Right lobe of liver (tissue), 6 donors: ENCODE data around the gene PDK3. TPM values are rescaled to one million over a fixed set of nuclear protein-coding genes. Genes with fewer than 3 reads are reported as not detected.

ENCODE experiments used
- ATAC-seq, 4 donors: fragments of 200-7000 bp; cut with Tn5 transposase; one replicate each; pipeline ENCODE4 v1.9.1; 2020; ENCODE audit warnings: mild to moderate bottlenecking in 4 of 4, moderate library complexity in 4 of 4
- DNase-seq, 3 donors: peaks; one replicate each; pipeline ENCODE4 v3.0.0-alpha.2; 2020
- H3K27ac ChIP-seq, 3 donors: fragments of 200-600 bp; one replicate each; pipeline ENCODE4 v1.8.0; 2022
- H3K27me3 ChIP-seq, 2 donors: fragments of 200-600 bp; one replicate each; pipeline ENCODE4 v1.8.0; 2022
- H3K36me3 ChIP-seq, 4 donors: fragments of 200-600 bp; sonication (generic) in 1 of 4; one replicate each; pipeline versions ENCODE4 v1.5.1 to v1.8.0; 2017 to 2022; ENCODE audit warnings: control low read depth in 1 of 4
- H3K4me1 ChIP-seq, 4 donors: fragments of 200-600 bp; sonication (generic) in 1 of 4; one replicate each; pipeline versions ENCODE4 v1.5.1 to v1.8.0; 2017 to 2022; ENCODE audit warnings: control low read depth in 1 of 4
- H3K4me3 ChIP-seq, 3 donors: fragments of 200-600 bp; one replicate each; pipeline ENCODE4 v1.8.0; 2022
- H3K9me3 ChIP-seq, 4 donors: fragments of 200-600 bp; sonication (generic) in 1 of 4; one replicate each; pipeline versions ENCODE4 v1.5.1 to v1.8.0; 2017 to 2022; ENCODE audit warnings: control low read depth in 1 of 4
- POLR2A ChIP-seq: fragments of 450-650 bp; IDR thresholded peaks from one replicate; pipeline ENCODE4 v1.6.1; 2017; ENCODE audit warnings: antibody characterized with exemption, mild to moderate bottlenecking
- WGBS: methylation state at CpG from one replicate; pipeline ENCODE4 v1.1.6; 2018; ENCODE audit warnings: low coverage, low lambda C conversion rate; ENCODE audit not compliant: insufficient coverage; ENCODE audit errors: missing lambda C conversion rate; 5-methylcytosine and 5-hydroxymethylcytosine counted together
- intact Hi-C, 2 donors: fragments of 100-400 bp; cut with DNase I; formaldehyde crosslinking; loops; one replicate each; pipeline versions ENCODE4 v1.11.2 to v1.14.1; 2022
- long read RNA-seq: library from polyadenylated mRNA; unstranded; transcript quantifications from one replicate; pipeline ENCODE4 v2.0.0, GENCODE V29; 2019
- total RNA-seq, 6 experiments: library from RNA; depleted of rRNA in 2 of 6; stranded (reverse); fragments of >200 nt in 2 of 6; fragmentation: NEBNext Ultra II Directional in 3 of 6; extraction: Animal tissue kit (Norgen Biotek cat#: 25700) in 3 of 6; gene quantifications; one replicate each; pipeline versions ENCODE4 v1.1.0 to v1.2.4, GENCODE V29; 2016 to 2023
- TF ChIP-seq, protein P1 (sequence below), 4 donors: fragments of 200-600 bp in 3 of 4; fragments of 450-650 bp in 1 of 4; IDR thresholded peaks; one replicate each; pipeline versions ENCODE4 v1.5.1 to v1.8.0; 2016 to 2022; ENCODE audit warnings: antibody characterized with exemption in 4 of 4, mild to moderate bottlenecking in 2 of 4
- donor health status: DM: no; HTN: yes; CAD: no.
- donor health status: DM: no; HTN: no; CAD: no.
- donor health status: DM: no; HTN: no; CAD: no.
- donor health status: DM: no; HTN: yes; CAD: no.
- donor health status: DM: no; HTN: yes; CAD: no.

PDK3 gene
- 10 to 100 TPM in 4 of 6 experiments, 1 to 10 TPM in 2; 8.6 to 17.5 (median 11.3) TPM for total RNA-seq
- long read RNA-seq, partial matches to known transcripts: 0 of 2 reads
- long read RNA-seq, other reads (novel, unspliced or antisense): 0 of 2 reads

DNA sequence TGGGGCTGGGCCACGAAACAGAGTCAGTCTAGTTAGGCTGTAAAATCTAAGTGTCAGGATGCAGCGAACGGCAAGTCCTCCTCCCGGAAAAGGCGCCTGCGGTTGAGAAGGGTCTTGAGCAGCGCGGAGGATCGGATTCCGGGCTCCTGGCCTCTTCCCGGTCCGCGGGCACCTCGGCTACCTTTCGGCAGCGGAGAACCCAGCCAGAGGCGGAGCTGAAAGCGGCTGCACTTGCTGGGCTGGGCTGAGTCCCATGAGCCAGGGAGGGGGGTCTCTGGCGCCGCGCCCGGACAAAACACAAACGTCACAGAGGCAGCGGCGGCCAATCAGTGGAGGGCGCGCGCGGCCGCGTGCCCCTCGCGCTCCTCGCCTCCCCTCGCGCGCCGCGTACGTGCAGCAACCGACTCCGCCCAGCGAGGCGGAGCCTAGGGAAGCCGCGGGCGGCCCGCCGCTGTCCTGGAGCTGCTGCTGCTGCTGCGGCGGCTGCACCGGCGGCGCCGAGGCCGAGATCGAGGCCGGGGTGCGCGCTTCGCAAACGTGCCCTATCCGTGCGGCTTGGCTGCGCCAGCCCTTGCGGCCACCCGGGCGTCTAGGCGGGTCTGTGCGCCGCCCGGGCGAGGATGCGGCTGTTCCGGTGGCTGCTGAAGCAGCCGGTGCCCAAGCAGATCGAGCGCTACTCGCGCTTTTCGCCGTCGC is at the start of gene PDK3:
TSS of gene PDK3 (plus strand) at position 451 of the 696 bp plus-strand sequence. CDS start at position 621, 170 bp downstream.
- Histone ChIP-seq H3K9me3 (no peaks in the 10 kb centered on the region), H3K36me3 (no peaks in the 10 kb centered on the region), H3K27me3 (no peaks in the 10 kb centered on the region), H3K4me1 (no peaks in the 10 kb centered on the region), H3K27ac (peak within 1 kb of the TSS; percentile 86 to 96 (median 93)), H3K4me3 (peak within 1 kb of the TSS; percentile 57 to 69 (median 64))
- intact Hi-C loops: no loop called here
- TF ChIP-seq, protein P1, sequence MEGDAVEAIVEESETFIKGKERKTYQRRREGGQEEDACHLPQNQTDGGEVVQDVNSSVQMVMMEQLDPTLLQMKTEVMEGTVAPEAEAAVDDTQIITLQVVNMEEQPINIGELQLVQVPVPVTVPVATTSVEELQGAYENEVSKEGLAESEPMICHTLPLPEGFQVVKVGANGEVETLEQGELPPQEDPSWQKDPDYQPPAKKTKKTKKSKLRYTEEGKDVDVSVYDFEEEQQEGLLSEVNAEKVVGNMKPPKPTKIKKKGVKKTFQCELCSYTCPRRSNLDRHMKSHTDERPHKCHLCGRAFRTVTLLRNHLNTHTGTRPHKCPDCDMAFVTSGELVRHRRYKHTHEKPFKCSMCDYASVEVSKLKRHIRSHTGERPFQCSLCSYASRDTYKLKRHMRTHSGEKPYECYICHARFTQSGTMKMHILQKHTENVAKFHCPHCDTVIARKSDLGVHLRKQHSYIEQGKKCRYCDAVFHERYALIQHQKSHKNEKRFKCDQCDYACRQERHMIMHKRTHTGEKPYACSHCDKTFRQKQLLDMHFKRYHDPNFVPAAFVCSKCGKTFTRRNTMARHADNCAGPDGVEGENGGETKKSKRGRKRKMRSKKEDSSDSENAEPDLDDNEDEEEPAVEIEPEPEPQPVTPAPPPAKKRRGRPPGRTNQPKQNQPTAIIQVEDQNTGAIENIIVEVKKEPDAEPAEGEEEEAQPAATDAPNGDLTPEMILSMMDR (IDR thresholded peaks at IDR 0.05): no peak
- peak; percentile 83 for TF ChIP-seq POLR2A
- DNase-seq: peak; percentile 91 to 93 (median 92)
- ATAC-seq: peak; percentile 96 to 99 (median 98)
- WGBS: 12% methylated on average over 3 of the region's 83 CpGs

DNA sequence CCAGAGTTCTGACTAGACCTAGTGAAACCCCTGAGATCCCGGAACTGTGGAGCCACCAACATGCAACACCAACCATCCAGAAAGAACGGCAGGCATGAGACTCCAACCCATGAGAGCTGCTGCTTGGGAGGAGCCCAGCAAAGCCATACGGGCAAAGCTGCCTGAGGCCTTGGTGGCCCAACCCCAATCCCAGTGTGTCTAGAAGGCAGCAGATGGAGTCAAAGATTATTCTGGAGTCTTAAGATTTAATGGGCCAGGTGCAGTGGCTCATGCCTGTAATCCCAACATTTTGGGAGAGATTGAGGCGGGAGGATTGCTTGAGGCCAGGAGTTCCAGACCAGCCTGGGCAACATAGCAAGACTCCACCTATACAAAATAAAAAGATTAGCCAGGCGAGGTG is 49.2 kb upstream of the PDK3 start:
- Histone ChIP-seq H3K27me3 (no peaks in the 10 kb centered on the region), H3K9me3 (no peaks in the 10 kb centered on the region), H3K36me3 (no peaks in the 10 kb centered on the region), H3K4me3 (no peak overlapping the region), H3K4me1 (no peaks in the 10 kb centered on the region), H3K27ac (no peak overlapping the region)
- ATAC-seq (no peak), DNase-seq (no peak)
- TF ChIP-seq POLR2A: no peak
- TF ChIP-seq, protein P1 (IDR thresholded peaks at IDR 0.05): no peak
- intact Hi-C loops: no loop called here
- 60% methylated on average over 2 of the region's 5 CpGs for WGBS

DNA sequence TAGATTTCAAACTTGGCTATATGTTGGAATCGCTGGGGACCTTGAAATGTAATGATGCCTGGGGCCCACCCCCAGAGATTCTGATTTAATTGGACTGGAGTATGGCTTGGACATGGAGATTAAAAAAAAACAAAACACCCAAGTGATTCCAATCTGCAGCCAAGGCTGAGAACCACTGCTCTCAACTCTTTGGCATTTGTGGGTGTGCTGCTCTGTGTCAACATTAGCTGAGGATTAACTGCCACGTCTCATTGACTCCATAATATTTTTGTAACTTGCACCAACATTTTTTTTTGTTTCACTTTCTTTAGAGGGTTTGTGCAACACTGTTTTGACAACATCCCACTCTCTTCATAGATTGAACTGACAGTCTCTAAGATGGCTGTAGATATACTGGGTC is 41.1 kb upstream of the PDK3 start:
- Histone ChIP-seq H3K27me3 (no peaks in the 10 kb centered on the region), H3K9me3 (no peaks in the 10 kb centered on the region), H3K27ac (no peak overlapping the region), H3K4me1 (peaks cover 0 to 4% (median 0%) of the 10 kb centered on the region in 4 donors), H3K36me3 (no peaks in the 10 kb centered on the region), H3K4me3 (no peak overlapping the region)
- 32% methylated on average over 2 of the region's 2 CpGs for WGBS
- TF ChIP-seq POLR2A: no peak
- TF ChIP-seq, protein P1 (IDR thresholded peaks at IDR 0.05): no peak
- peak in 1 of 4 donors; percentile 18 for ATAC-seq
- no peak for DNase-seq
- intact Hi-C loops: no loop called here

DNA sequence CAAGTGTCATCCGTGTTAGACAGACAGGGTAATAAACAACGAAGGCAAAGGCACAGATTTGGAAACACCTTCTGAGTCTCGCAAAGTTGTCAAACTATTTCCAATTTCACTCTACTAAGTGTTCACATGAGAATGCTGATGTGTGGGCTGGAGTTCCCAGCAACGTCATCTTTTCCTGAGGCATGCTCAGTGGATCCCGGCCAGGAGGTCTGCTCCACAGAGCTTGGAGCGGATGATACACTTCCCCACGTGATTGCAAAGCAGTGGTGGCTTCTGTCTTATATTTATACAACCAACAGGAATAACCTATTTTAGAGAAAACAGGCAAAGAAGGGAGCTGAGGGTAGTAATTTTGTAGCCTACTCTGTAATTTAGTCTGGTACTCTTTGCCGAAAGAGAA is 40.1 kb upstream of the PDK3 start:
- WGBS: 62% methylated on average over 6 of the region's 8 CpGs
- H3K9me3 ChIP-seq: no peaks in the 10 kb centered on the region
- peaks cover 0 to 4% (median 0%) of the 10 kb centered on the region in 4 donors for H3K4me1 ChIP-seq
- DNase-seq: no peak
- TF ChIP-seq, protein P1 (IDR thresholded peaks at IDR 0.05): no peak
- no peak for TF ChIP-seq POLR2A
- H3K27me3 ChIP-seq: no peaks in the 10 kb centered on the region
- H3K27ac ChIP-seq: no peak overlapping the region
- intact Hi-C loops: no loop called here
- H3K4me3 ChIP-seq: no peak overlapping the region
- no peaks in the 10 kb centered on the region for H3K36me3 ChIP-seq
- ATAC-seq: peak in 2 of 4 donors; percentile 38 to 42
